ENCODE results near the gene CD160. TPM values are rescaled to one million over a fixed set of nuclear protein-coding genes. Genes with fewer than 3 reads are reported as not detected.
"Not testable (repeated sequence)": the region's sequence is repeated elsewhere in the genome, so short reads cannot be mapped to it uniquely, and the experiment has no call there.

CD160 gene
- total RNA-seq, 2 experiments from 2014 or later = 13.6 to 16.9 TPM

- ATAC-seq (peak; percentile 4), DNase-seq (no peak)
- intact Hi-C loops (cut with micrococcal nuclease) = no loop called here
- no peaks in the 10 kb centered on the region for H3K9me3 Mint-ChIP-seq
- H3K27me3 Mint-ChIP-seq = peaks cover 12% of the 10 kb centered on the region
- H3K27ac Mint-ChIP-seq = peak overlapping the region; percentile 60
- H3K4me3 Mint-ChIP-seq = peak overlapping the region; percentile 72
- POLR2A ChIA-PET = interaction anchor here (1.5 kb wide), 1 partner anchor 18 kb away, joined by 3 read pairs; no protein-coding TSS in a partner anchor
- no peaks in the 10 kb centered on the region for H3K36me3 Mint-ChIP-seq (ENCODE audit: low read depth)
- H3K4me1 Mint-ChIP-seq (ENCODE audit: low read depth) = peaks cover 38% of the 10 kb centered on the region
- CTCF ChIA-PET = interaction anchor here (0.6 to 2.5 kb wide), 26 partner anchors 9 to 291 kb away, joined by 3 to 24 read pairs (median 5); partner anchors contain the start of genes PDZK1, PIAS3, POLR3C and RNF115
- TF ChIP-seq CTCF (IDR thresholded peaks at IDR 0.05) = no peak
Observed at GRCh38 chr1:145720556-145720877, 1.2 kb downstream of the CD160 start.

DNA sequence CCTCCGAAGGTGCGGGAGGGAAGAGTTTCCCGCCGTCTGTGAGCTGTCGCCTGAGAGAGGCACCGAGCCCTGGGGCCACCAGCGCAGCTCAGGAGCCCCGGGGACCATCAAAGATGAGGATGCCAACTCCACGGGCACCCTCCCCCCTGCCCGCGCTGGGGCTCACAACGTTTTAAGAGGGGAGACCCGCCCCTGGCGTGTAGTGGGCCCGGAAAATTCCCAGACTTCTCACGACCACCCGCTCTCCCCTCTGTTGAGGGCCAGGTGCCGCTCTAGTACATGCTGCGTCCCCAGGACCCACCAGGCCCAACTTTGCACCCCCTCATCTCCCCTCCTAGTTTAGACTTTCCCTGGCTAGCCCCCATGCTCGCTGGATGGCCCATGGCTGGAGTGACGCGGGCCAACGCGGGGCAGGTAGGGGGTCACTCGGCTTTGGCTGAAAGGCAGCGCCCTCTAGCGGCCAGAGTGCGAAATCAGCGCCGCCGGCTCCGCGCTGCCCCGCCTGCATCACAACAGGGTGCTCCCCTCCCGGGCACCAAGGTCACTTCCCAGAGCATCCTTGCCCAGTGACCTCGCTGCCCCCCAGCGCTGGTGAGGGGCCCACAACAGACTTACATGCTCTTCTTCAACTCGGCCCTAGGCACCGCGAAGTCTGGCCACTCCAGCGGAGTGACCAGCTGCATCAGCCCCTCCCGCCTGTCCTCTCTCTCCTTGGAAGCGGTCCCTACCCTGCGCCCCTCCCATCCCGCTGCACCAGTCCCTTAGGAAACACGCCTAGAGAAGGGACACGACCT is 1.8 kb downstream of the CD160 start:
- peak; percentile 79 for ATAC-seq
- peak overlapping the region; percentile 78 for H3K27ac Mint-ChIP-seq
- peak; percentile 78 for DNase-seq
- intact Hi-C loops (cut with micrococcal nuclease) = no loop called here
- TF ChIP-seq CTCF (IDR thresholded peaks at IDR 0.05) = peak; percentile 94
- no peaks in the 10 kb centered on the region for H3K36me3 Mint-ChIP-seq (ENCODE audit: low read depth)
- CTCF ChIA-PET = interaction anchor here (0.6 to 2.5 kb wide), 36 partner anchors 9 to 290 kb away, joined by 3 to 24 read pairs (median 4); partner anchors contain the start of genes NUDT17, PDZK1, PIAS3 and POLR3C
- H3K27me3 Mint-ChIP-seq = peaks cover 12% of the 10 kb centered on the region
- POLR2A ChIA-PET = interaction anchor here (0.6 to 1.5 kb wide), 2 partner anchors 18 to 198 kb away, joined by 3 read pairs; no protein-coding TSS in a partner anchor
- peak overlapping the region; percentile 72 for H3K4me3 Mint-ChIP-seq
- H3K9me3 Mint-ChIP-seq = no peaks in the 10 kb centered on the region
- peaks cover 38% of the 10 kb centered on the region for H3K4me1 Mint-ChIP-seq (ENCODE audit: low read depth)

DNA sequence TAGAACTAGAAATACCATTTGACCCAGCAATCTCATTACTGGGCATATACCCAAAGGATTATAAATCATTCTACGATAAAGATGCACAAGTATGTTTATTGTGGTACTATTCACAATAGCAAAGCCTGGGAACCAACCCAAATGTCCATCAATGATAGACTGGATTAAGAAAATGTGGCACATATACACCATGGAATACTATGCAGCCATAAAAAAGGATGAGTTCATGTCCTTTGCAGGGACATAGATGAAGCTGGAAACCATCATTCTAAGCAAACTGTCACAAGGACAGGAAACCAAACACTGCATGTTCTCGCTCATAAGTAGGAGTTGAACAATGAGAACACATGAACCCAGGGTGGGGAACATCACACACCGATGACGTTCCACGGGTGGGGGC is 6.9 kb downstream of the CD160 start:
- CTCF ChIA-PET = interaction anchor here (1.0 kb wide), 1 partner anchor 25 kb away, joined by 3 read pairs; no protein-coding TSS in a partner anchor
- H3K36me3 Mint-ChIP-seq (ENCODE audit: low read depth); POLR2A ChIA-PET; H3K9me3 Mint-ChIP-seq; DNase-seq; ATAC-seq; intact Hi-C loops (cut with micrococcal nuclease); H3K27ac Mint-ChIP-seq; H3K4me3 Mint-ChIP-seq: not testable (repeated sequence)
- Mint-ChIP-seq H3K27me3 (peaks cover 10% of the 10 kb centered on the region), H3K4me1 (ENCODE audit: low read depth) (peaks cover 16% of the 10 kb centered on the region)

DNA sequence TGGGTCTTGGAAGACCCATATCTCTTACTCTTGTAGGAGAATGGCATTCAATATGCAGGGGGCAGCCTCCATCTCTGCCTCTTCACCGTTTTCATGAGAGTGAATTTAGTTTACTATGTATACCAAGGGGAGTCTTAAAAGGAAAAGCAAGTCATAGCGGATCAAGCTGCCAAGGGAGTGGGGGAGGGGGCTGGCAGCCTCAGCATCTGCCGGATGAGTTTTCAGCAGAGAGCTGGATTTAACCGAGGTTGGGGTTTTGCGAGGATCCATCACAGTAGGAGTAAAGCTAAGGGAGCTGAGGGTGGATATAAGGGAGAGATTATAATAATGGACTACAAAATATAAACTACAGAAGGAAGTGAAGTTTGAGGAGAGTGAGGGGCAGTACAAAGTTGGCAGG is 9.9 kb downstream of the CD160 start:
- H3K4me1 Mint-ChIP-seq (ENCODE audit: low read depth) = peaks cover 10% of the 10 kb centered on the region
- intact Hi-C loops (cut with micrococcal nuclease) = no loop called here
- H3K27me3 Mint-ChIP-seq = no peaks in the 10 kb centered on the region
- POLR2A ChIA-PET = no interaction called here
- no peak for ATAC-seq
- no peaks in the 10 kb centered on the region for H3K36me3 Mint-ChIP-seq (ENCODE audit: low read depth)
- no peaks in the 10 kb centered on the region for H3K9me3 Mint-ChIP-seq
- TF ChIP-seq CTCF (IDR thresholded peaks at IDR 0.05) = no peak
- DNase-seq = no peak
- no peak overlapping the region for H3K27ac Mint-ChIP-seq
- H3K4me3 Mint-ChIP-seq = no peak overlapping the region
- CTCF ChIA-PET = interaction anchor here (2.8 kb wide), 1 partner anchor 9 kb away, joined by 17 read pairs; no protein-coding TSS in a partner anchor

DNA sequence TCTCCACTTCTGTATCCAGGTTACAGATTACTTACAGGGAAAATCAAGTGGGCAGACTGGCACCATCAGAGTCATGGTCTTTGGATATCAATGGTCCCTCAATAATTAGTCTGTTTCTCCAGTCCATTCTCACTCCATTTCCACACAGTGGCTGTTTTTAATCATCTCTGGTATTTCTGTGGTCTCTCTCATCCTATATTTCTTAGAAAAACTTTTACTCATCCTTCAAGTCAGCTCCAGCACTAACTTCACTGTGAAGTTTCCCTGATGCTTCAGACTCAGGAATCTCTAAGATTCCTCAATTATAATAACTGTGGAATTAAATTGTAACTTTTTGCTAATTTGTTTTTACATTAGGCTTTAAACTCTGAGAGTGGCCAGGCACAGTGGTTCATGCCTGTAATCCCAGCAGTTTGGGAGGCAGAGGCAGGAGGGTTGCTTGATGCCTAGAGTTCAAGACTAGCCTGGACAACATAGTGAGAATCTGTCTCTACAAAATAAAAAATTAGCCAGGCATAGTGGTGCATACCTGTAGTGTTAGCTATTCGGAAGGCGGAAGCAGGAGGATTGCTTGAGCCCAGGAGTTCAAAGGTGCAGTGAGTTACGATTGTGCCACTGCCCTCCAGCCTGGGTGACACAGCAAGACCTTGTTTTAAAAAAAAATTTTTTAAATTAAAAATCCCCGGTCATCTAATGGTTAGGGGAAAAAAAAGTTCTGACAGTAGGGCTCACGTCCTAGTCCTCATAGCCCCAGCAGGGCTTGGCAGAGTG is 10.6 kb downstream of the CD160 start:
- ATAC-seq = no peak
- no peaks in the 10 kb centered on the region for H3K36me3 Mint-ChIP-seq (ENCODE audit: low read depth)
- H3K4me3 Mint-ChIP-seq = no peak overlapping the region
- H3K9me3 Mint-ChIP-seq = no peaks in the 10 kb centered on the region
- peaks cover 10% of the 10 kb centered on the region for H3K4me1 Mint-ChIP-seq (ENCODE audit: low read depth)
- CTCF ChIA-PET = interaction anchor here (2.8 kb wide), 1 partner anchor 9 kb away, joined by 17 read pairs; no protein-coding TSS in a partner anchor
- no peak for DNase-seq
- intact Hi-C loops (cut with micrococcal nuclease) = loop anchor here (5.0 kb wide), 1 partner anchor 112 kb away; no protein-coding TSS in a partner anchor
- no peak overlapping the region for H3K27ac Mint-ChIP-seq
- POLR2A ChIA-PET = no interaction called here
- no peaks in the 10 kb centered on the region for H3K27me3 Mint-ChIP-seq
- TF ChIP-seq CTCF (IDR thresholded peaks at IDR 0.05) = no peak
